Fibroblast of mammary gland (primary cell): ENCODE measurements around the gene UCHL3.
A peak's percentile ranks its signal among the peaks of the same experiment; 100 is the strongest.

ENCODE experiments used
- DNase-seq: peaks from one replicate; pipeline ENCODE4 v3.0.0-alpha.2; 2010; ENCODE audit warnings: low read depth
- H3K4me3 ChIP-seq: 2 replicates; pipeline ENCODE4 v1.5.1; 2011; ENCODE audit warnings: low read depth, mild to moderate bottlenecking, low read length, moderate library complexity; ENCODE audit not compliant: control insufficient read depth
- CTCF ChIP-seq: conservative IDR thresholded peaks from 2 replicates; pipeline ENCODE4 v1.5.1; 2011; ENCODE audit warnings: low read depth, low read length, inconsistent platforms; ENCODE audit not compliant: control insufficient read depth, insufficient read depth

Gene UCHL3

GRCh38 chr13:75636436-75637180 lies 87.0 kb downstream of the UCHL3 start:
- no peak for TF ChIP-seq CTCF

DNA sequence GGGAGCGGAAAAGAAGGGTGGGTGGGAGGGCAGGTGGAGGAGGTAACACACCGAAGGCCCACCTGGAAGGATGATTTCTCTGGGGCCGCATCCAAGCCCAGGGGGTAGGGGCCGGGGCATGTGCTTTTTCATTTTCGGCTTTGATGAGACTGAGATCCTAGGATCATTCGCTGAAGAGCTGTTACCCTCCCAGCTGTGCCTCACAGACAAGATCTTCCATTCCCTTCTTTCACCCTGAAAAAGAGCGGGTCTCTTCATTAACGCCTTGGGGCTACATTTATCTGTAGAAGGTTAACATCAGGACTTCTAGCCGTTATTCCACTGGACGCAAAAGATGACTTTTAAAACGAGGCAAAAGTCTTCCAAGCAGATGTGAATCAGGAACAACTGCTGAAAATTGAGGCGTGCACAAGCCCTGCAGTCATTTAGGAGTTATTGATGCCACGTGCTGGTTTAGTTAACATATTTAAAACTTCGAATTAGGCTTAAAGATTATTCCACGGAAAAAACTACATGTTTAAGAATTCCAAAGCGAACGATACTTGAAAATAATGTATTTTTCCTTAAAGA lies 87.7 kb downstream of the UCHL3 start:
- peak; percentile 37 for DNase-seq
- peak overlapping the region; percentile 73 for H3K4me3 ChIP-seq
- no peak for TF ChIP-seq CTCF

More at GRCh38 chr13:75636436-75637180, 87.0 kb downstream of the UCHL3 start:
- H3K4me3 ChIP-seq = peak overlapping the region; percentile 73
- no peak for DNase-seq

DNA sequence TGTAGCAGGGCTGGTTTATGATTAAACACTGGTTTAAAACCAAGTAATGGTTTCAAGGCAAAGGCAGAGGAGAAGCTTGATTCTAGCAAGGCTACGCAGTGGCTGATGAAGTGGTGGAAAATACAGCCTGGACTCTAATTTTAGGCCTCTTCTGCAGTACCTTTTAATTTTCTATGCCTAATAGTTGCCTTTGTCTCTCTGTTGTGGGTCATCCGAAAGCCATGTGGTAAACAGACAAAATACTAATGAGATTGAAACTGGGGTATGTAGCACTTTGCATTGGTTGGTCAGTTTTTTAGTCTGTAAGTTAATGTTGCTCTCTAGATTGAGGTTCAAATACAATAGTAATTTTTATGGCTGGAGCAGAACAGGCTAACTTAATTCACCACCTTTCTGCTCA lies 89.9 kb downstream of the UCHL3 start:
- no peak for DNase-seq
- TF ChIP-seq CTCF = no peak
- H3K4me3 ChIP-seq = no peak overlapping the region

GRCh38 chr13:75641026-75641425 lies 91.4 kb downstream of the UCHL3 start:
- H3K4me3 ChIP-seq = no peak overlapping the region
- TF ChIP-seq CTCF = no peak
- DNase-seq = no peak

DNA sequence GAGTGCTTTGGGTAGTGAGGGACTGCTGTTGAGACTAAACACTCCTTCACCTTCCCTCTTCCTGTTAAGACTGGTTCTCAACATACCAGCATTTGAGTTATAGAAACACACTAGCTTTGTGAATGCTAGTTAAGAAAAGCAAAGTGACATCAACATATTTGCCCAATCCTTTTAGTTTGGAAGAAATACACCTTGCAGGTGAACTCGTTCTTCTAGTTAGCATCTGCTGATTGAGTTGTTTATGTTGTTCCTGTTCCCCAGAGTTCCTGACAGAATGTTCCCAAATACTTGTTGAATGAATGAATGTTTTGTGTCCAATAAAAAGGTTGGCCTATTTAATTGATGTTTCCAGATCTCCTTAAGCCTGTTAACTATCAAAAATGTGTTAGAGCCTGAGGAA lies 93.6 kb downstream of the UCHL3 start:
- DNase-seq = no peak
- no peak overlapping the region for H3K4me3 ChIP-seq
- no peak for TF ChIP-seq CTCF

DNA sequence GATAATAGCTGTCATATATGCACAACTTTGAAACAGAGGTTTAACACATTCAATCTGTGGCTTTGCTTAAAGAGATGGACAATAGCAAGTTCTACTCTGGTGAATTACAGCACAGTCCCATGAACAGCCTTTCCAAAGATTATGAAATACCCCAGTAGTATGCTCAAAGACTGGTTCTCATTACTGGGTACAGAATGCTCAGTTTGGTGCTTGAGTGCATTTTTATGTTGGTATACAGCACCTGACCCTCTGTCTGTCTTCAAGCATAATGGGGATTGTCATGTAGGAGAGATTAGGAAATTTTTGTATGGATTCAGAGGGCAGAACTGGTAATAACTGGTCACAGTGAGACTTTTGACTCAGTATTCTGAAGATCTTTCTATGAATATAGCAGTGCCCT lies 94.1 kb downstream of the UCHL3 start:
- no peak for TF ChIP-seq CTCF
- DNase-seq = no peak

More for the DNA sequence above, 94.1 kb downstream of the UCHL3 start:
- no peak overlapping the region for H3K4me3 ChIP-seq
